Suprapubic skin (tissue), 4 donors: Measurements from ENCODE around the gene ZBTB16. TPM values are rescaled to one million over a fixed set of nuclear protein-coding genes. Genes with fewer than 3 reads are reported as not detected.

ENCODE experiments used
- DNase-seq, 2 donors: peaks; one replicate each; pipeline ENCODE4 v3.0.0-alpha.2; 2019; ENCODE audit warnings: low spot score in 2 of 2
- H3K27ac ChIP-seq: fragments of 200-600 bp; sonication (generic); one replicate; pipeline ENCODE4 v1.5.1; 2019
- H3K27me3 ChIP-seq: fragments of 200-600 bp; sonication (generic); one replicate; pipeline ENCODE4 v1.5.1; 2019
- H3K36me3 ChIP-seq: fragments of 200-600 bp; sonication (generic); one replicate; pipeline ENCODE4 v1.5.1; 2019
- H3K4me1 ChIP-seq: fragments of 200-600 bp; sonication (generic); one replicate; pipeline ENCODE4 v1.5.1; 2019
- H3K4me3 ChIP-seq: fragments of 200-600 bp; sonication (generic); one replicate; pipeline ENCODE4 v1.5.1; 2019; ENCODE audit warnings: mild to moderate bottlenecking
- H3K9me3 ChIP-seq: fragments of 200-600 bp; sonication (generic); one replicate; pipeline ENCODE4 v1.5.1; 2019
- CTCF ChIP-seq, 2 donors: fragments of 200-600 bp in 1 of 2; fragments of 450-650 bp in 1 of 2; sonication (generic) in 1 of 2; IDR thresholded peaks; one replicate each; pipeline ENCODE4 v1.5.1; 2016 to 2019; ENCODE audit warnings: antibody characterized with exemption in 2 of 2, mild to moderate bottlenecking in 1 of 2, moderate library complexity in 1 of 2
- EP300 ChIP-seq: sonication (generic); formaldehyde crosslinking; IDR thresholded peaks from one replicate; pipeline ENCODE4 v1.6.1; 2017; ENCODE audit warnings: antibody characterized with exemption
- POLR2A ChIP-seq, 2 donors: fragments of 450-650 bp; IDR thresholded peaks; one replicate each; pipeline ENCODE4 v1.6.1; 2017; ENCODE audit warnings: antibody characterized with exemption in 2 of 2, mild to moderate bottlenecking in 2 of 2, moderate library complexity in 2 of 2
- POLR2AphosphoS5 ChIP-seq, 3 donors: sonication (generic); formaldehyde crosslinking; IDR thresholded peaks; one replicate each; pipeline ENCODE4 v1.6.1; 2017; ENCODE audit warnings: antibody characterized with exemption in 3 of 3
- WGBS: methylation state at CpG from one replicate; pipeline ENCODE4 v1.1.5; 2018; 5-methylcytosine and 5-hydroxymethylcytosine counted together
- total RNA-seq, 4 donors: library from RNA; depleted of rRNA; stranded (reverse); fragments of >200 nt; gene quantifications; one replicate each; pipeline ENCODE4 v1.1.0, GENCODE V29; 2016

ZBTB16 gene
- total RNA-seq, 4 donors from 2014 or later, result 142 to 474 (median 232) TPM

- 89% methylated on average over 12 of the region's 14 CpGs for WGBS
- H3K4me3 ChIP-seq, result no peak overlapping the region
Measured at GRCh38 chr11:114250993-114251814, 191.7 kb downstream of the ZBTB16 start.

GRCh38 chr11:114251815-114252337 lies 192.4 kb downstream of the ZBTB16 start:
- Histone ChIP-seq H3K4me3 (no peak overlapping the region), H3K9me3 (no peaks in the 10 kb centered on the region), H3K36me3 (peaks cover 74% of the 10 kb centered on the region), H3K4me1 (peaks cover 12% of the 10 kb centered on the region), H3K27ac (no peak overlapping the region), H3K27me3 (no peaks in the 10 kb centered on the region)
- WGBS, result 93% methylated on average over 9 of the region's 9 CpGs
- no peak for DNase-seq
- TF ChIP-seq POLR2AphosphoS5 (IDR thresholded peaks at IDR 0.05) (no peak), EP300 (no peak), POLR2A (IDR thresholded peaks at IDR 0.05) (no peak), CTCF (IDR thresholded peaks at IDR 0.05) (no peak)

More at GRCh38 chr11:114250993-114251814, 191.7 kb downstream of the ZBTB16 start:
- H3K4me1 ChIP-seq, result peaks cover 5% of the 10 kb centered on the region
- DNase-seq, result no peak
- no peak overlapping the region for H3K27ac ChIP-seq
- H3K27me3 ChIP-seq, result no peaks in the 10 kb centered on the region
- TF ChIP-seq EP300, result no peak
- TF ChIP-seq CTCF (IDR thresholded peaks at IDR 0.05), result no peak
- TF ChIP-seq POLR2AphosphoS5 (IDR thresholded peaks at IDR 0.05), result no peak
- no peak for TF ChIP-seq POLR2A (IDR thresholded peaks at IDR 0.05)
- no peaks in the 10 kb centered on the region for H3K9me3 ChIP-seq
- H3K36me3 ChIP-seq, result peaks cover 78% of the 10 kb centered on the region

GRCh38 chr11:114252767-114253166 lies 193.3 kb downstream of the ZBTB16 start:
- WGBS, result 56% methylated on average over 9 of the region's 9 CpGs
- Histone ChIP-seq H3K27me3 (no peaks in the 10 kb centered on the region), H3K36me3 (peaks cover 66% of the 10 kb centered on the region), H3K4me1 (peaks cover 21% of the 10 kb centered on the region), H3K4me3 (no peak overlapping the region), H3K27ac (no peak overlapping the region), H3K9me3 (no peaks in the 10 kb centered on the region)
- DNase-seq, result no peak
- TF ChIP-seq EP300 (no peak), POLR2A (IDR thresholded peaks at IDR 0.05) (no peak), POLR2AphosphoS5 (IDR thresholded peaks at IDR 0.05) (no peak), CTCF (IDR thresholded peaks at IDR 0.05) (no peak)

- Histone ChIP-seq H3K4me1 (peaks cover 31% of the 10 kb centered on the region), H3K36me3 (peaks cover 57% of the 10 kb centered on the region), H3K27me3 (no peaks in the 10 kb centered on the region), H3K4me3 (no peak overlapping the region), H3K27ac (no peak overlapping the region), H3K9me3 (no peaks in the 10 kb centered on the region)
- WGBS, result 72% methylated on average over 2 of the region's 2 CpGs
- TF ChIP-seq EP300 (no peak), POLR2A (IDR thresholded peaks at IDR 0.05) (no peak), POLR2AphosphoS5 (IDR thresholded peaks at IDR 0.05) (no peak), CTCF (IDR thresholded peaks at IDR 0.05) (no peak)
- no peak for DNase-seq
Measured at GRCh38 chr11:114253771-114254170, 194.3 kb downstream of the ZBTB16 start.

- 91% methylated on average over 14 of the region's 14 CpGs for WGBS
- no peaks in the 10 kb centered on the region for H3K9me3 ChIP-seq
- peaks cover 52% of the 10 kb centered on the region for H3K36me3 ChIP-seq
- no peak overlapping the region for H3K4me3 ChIP-seq
- DNase-seq, result no peak
- H3K4me1 ChIP-seq, result peaks cover 40% of the 10 kb centered on the region
- no peaks in the 10 kb centered on the region for H3K27me3 ChIP-seq
- TF ChIP-seq CTCF (IDR thresholded peaks at IDR 0.05) (no peak), POLR2A (IDR thresholded peaks at IDR 0.05) (no peak), POLR2AphosphoS5 (IDR thresholded peaks at IDR 0.05) (no peak), EP300 (no peak)
- no peak overlapping the region for H3K27ac ChIP-seq
Measured at GRCh38 chr11:114254571-114255146, 195.1 kb downstream of the ZBTB16 start.
